Parathyroid adenoma (tissue), 2 donors: Measurements from ENCODE around the gene PLPPR1.
A peak's percentile ranks its signal among the peaks of the same experiment; 100 is the strongest.

Source experiments
- H2AFZ ChIP-seq: fragments of 300-600 bp; sonication (generic); one replicate; pipeline ENCODE4 v1.7.0; 2017; ENCODE audit warnings: antibody characterized with exemption, mild to moderate bottlenecking
- H3K27ac ChIP-seq: fragments of 300-600 bp; sonication (generic); one replicate; pipeline ENCODE4 v1.7.0; 2017
- H3K27me3 ChIP-seq: fragments of 300-600 bp; sonication (generic); one replicate; pipeline ENCODE4 v1.7.0; 2017; ENCODE audit warnings: low read length; ENCODE audit not compliant: control insufficient read depth, insufficient read depth
- H3K36me3 ChIP-seq: fragments of 300-600 bp; sonication (generic); one replicate; pipeline ENCODE4 v1.7.0; 2017; ENCODE audit warnings: low read length; ENCODE audit not compliant: control insufficient read depth, insufficient read depth
- H3K4me1 ChIP-seq: fragments of 300-600 bp; sonication (generic); one replicate; pipeline ENCODE4 v1.7.0; 2017; ENCODE audit warnings: control low read depth
- H3K4me2 ChIP-seq: fragments of 300-600 bp; sonication (generic); one replicate; pipeline ENCODE4 v1.7.0; 2017; ENCODE audit warnings: low read length
- H3K4me3 ChIP-seq: fragments of 300-600 bp; sonication (generic); one replicate; pipeline ENCODE4 v1.7.0; 2017; ENCODE audit warnings: low read depth, low read length
- H3K79me2 ChIP-seq: fragments of 300-600 bp; sonication (generic); one replicate; pipeline ENCODE4 v1.7.0; 2017; ENCODE audit warnings: control low read depth
- H3K9ac ChIP-seq: fragments of 300-600 bp; sonication (generic); one replicate; pipeline ENCODE4 v1.7.0; 2017; ENCODE audit warnings: mild to moderate bottlenecking
- H3K9me3 ChIP-seq: fragments of 300-600 bp; sonication (generic); one replicate; pipeline ENCODE4 v1.7.0; 2017; ENCODE audit warnings: low read length; ENCODE audit not compliant: control insufficient read depth
- CTCF ChIP-seq: fragments of 300-600 bp; sonication (generic); IDR thresholded peaks from one replicate; pipeline ENCODE4 v1.7.0; 2017; ENCODE audit warnings: antibody characterized with exemption, mild to moderate bottlenecking
- donor health status: primary hyperparathyroidism.

PLPPR1 gene

GRCh38 chr9:101311758-101312420 is 283.4 kb downstream of the PLPPR1 start:
- Histone ChIP-seq H3K79me2 (no peaks in the 10 kb centered on the region), H3K4me3 (no peak overlapping the region), H3K4me2 (no peak overlapping the region), H2AFZ (no peak overlapping the region), H3K36me3 (no peaks in the 10 kb centered on the region), H3K9me3 (no peaks in the 10 kb centered on the region), H3K27ac (no peak overlapping the region), H3K9ac (no peak overlapping the region), H3K27me3 (no peaks in the 10 kb centered on the region), H3K4me1 (no peaks in the 10 kb centered on the region)
- TF ChIP-seq CTCF: peak; percentile 50

GRCh38 chr9:101312661-101313060 is 284.1 kb downstream of the PLPPR1 start:
- H3K27me3 ChIP-seq: no peaks in the 10 kb centered on the region
- H2AFZ ChIP-seq: no peak overlapping the region
- no peak for TF ChIP-seq CTCF
- no peak overlapping the region for H3K9ac ChIP-seq
- no peak overlapping the region for H3K4me2 ChIP-seq
- no peaks in the 10 kb centered on the region for H3K36me3 ChIP-seq
- H3K27ac ChIP-seq: no peak overlapping the region
- no peaks in the 10 kb centered on the region for H3K9me3 ChIP-seq
- H3K4me3 ChIP-seq: no peak overlapping the region
- H3K4me1 ChIP-seq: no peaks in the 10 kb centered on the region
- no peaks in the 10 kb centered on the region for H3K79me2 ChIP-seq

GRCh38 chr9:101315112-101315450 is 286.6 kb downstream of the PLPPR1 start:
- Histone ChIP-seq H3K27me3 (no peaks in the 10 kb centered on the region), H3K4me1 (no peaks in the 10 kb centered on the region), H3K4me3 (no peak overlapping the region), H2AFZ (no peak overlapping the region), H3K79me2 (no peaks in the 10 kb centered on the region), H3K9ac (no peak overlapping the region), H3K4me2 (no peak overlapping the region), H3K9me3 (no peaks in the 10 kb centered on the region), H3K27ac (no peak overlapping the region), H3K36me3 (no peaks in the 10 kb centered on the region)
- no peak for TF ChIP-seq CTCF

GRCh38 chr9:101317735-101318134 is 289.2 kb downstream of the PLPPR1 start:
- no peaks in the 10 kb centered on the region for H3K9me3 ChIP-seq
- TF ChIP-seq CTCF: no peak
- H3K4me1 ChIP-seq: no peaks in the 10 kb centered on the region
- no peak overlapping the region for H3K9ac ChIP-seq
- H3K4me3 ChIP-seq: no peak overlapping the region
- no peak overlapping the region for H3K27ac ChIP-seq
- no peaks in the 10 kb centered on the region for H3K27me3 ChIP-seq
- no peaks in the 10 kb centered on the region for H3K79me2 ChIP-seq
- no peaks in the 10 kb centered on the region for H3K36me3 ChIP-seq
- no peak overlapping the region for H3K4me2 ChIP-seq
- H2AFZ ChIP-seq: no peak overlapping the region

GRCh38 chr9:101323129-101323528 is 294.6 kb downstream of the PLPPR1 start:
- Histone ChIP-seq H2AFZ (no peak overlapping the region), H3K79me2 (no peaks in the 10 kb centered on the region), H3K4me2 (no peak overlapping the region), H3K4me1 (no peaks in the 10 kb centered on the region), H3K36me3 (no peaks in the 10 kb centered on the region), H3K27me3 (no peaks in the 10 kb centered on the region), H3K9ac (no peak overlapping the region), H3K4me3 (no peak overlapping the region), H3K27ac (no peak overlapping the region), H3K9me3 (no peaks in the 10 kb centered on the region)
- TF ChIP-seq CTCF: no peak
